GM23248 (cell line): ENCODE measurements around the gene PPP1R3E. TPM values are rescaled to one million over a fixed set of nuclear protein-coding genes. Genes with fewer than 3 reads are reported as not detected.
A peak's percentile ranks its signal among the peaks of the same experiment; 100 is the strongest.

Experiments
- DNase-seq: peaks from one replicate; pipeline ENCODE4 v3.0.0-alpha.2; 2015
- H2AFZ ChIP-seq: fragments of 200-600 bp; sonication (generic); 2 replicates; pipeline ENCODE4 v1.6.1; 2016; ENCODE audit warnings: antibody characterized with exemption
- H3F3A ChIP-seq: fragments of 200-600 bp; sonication (generic); 2 replicates; pipeline ENCODE4 v1.6.1; 2016; ENCODE audit warnings: mild to moderate bottlenecking, antibody characterized with exemption, mixed run types; ENCODE audit not compliant: insufficient read depth
- H3K27ac ChIP-seq: fragments of 200-600 bp; sonication (generic); 2 replicates; pipeline ENCODE4 v1.5.1; 2016; ENCODE audit warnings: mild to moderate bottlenecking
- H3K27me3 ChIP-seq: fragments of 200-600 bp; sonication (generic); replicated peaks from 2 replicates; pipeline ENCODE4 v1.6.1; 2016; ENCODE audit warnings: mild to moderate bottlenecking; ENCODE audit not compliant: insufficient read depth
- H3K36me3 ChIP-seq: fragments of 200-600 bp; sonication (generic); 2 replicates; pipeline ENCODE4 v1.6.1; 2016; ENCODE audit warnings: low read depth, mild to moderate bottlenecking
- H3K4me1 ChIP-seq: fragments of 200-600 bp; sonication (generic); 2 replicates; pipeline ENCODE4 v1.6.1; 2016; ENCODE audit warnings: mild to moderate bottlenecking; ENCODE audit not compliant: insufficient read depth
- H3K4me2 ChIP-seq: fragments of 200-600 bp; sonication (generic); one replicate; pipeline ENCODE4 v1.6.1; 2016; ENCODE audit warnings: mild to moderate bottlenecking; ENCODE audit not compliant: unreplicated experiment
- H3K4me3 ChIP-seq: fragments of 200-600 bp; sonication (generic); 2 replicates; pipeline ENCODE4 v1.5.1; 2016; ENCODE audit warnings: mild to moderate bottlenecking
- H3K79me2 ChIP-seq: fragments of 200-600 bp; sonication (generic); 2 replicates; pipeline ENCODE4 v1.6.1; 2016; ENCODE audit warnings: mild to moderate bottlenecking; ENCODE audit not compliant: insufficient read depth
- H3K9ac ChIP-seq: fragments of 200-600 bp; sonication (generic); 2 replicates; pipeline ENCODE4 v1.6.1; 2016; ENCODE audit warnings: mild to moderate bottlenecking
- H3K9me2 ChIP-seq: fragments of 200-600 bp; sonication (generic); 2 replicates; pipeline ENCODE4 v1.6.1; 2016; ENCODE audit warnings: mixed run types, mild to moderate bottlenecking, moderate library complexity; ENCODE audit not compliant: insufficient read depth
- H3K9me3 ChIP-seq: fragments of 200-600 bp; sonication (generic); one replicate; pipeline ENCODE4 v1.6.1; 2017; ENCODE audit warnings: low read depth
- H4K20me1 ChIP-seq: fragments of 200-600 bp; sonication (generic); 2 replicates; pipeline ENCODE4 v1.6.0; 2016; ENCODE audit not compliant: insufficient read depth
- EZH2 ChIP-seq: fragments of 200-600 bp; sonication (generic); IDR thresholded peaks from 2 replicates; pipeline ENCODE4 v1.6.1; 2018; ENCODE audit warnings: antibody characterized with exemption, mild to moderate bottlenecking; ENCODE audit not compliant: insufficient read depth, poor library complexity, severe bottlenecking
- EZH2phosphoT487 ChIP-seq: fragments of 200-600 bp; sonication (generic); IDR thresholded peaks from 2 replicates; pipeline ENCODE4 v1.6.1; 2018; ENCODE audit warnings: antibody characterized with exemption, moderate library complexity, mild to moderate bottlenecking, low read depth; ENCODE audit not compliant: insufficient read depth
- WGBS, 2 experiments: methylation state at CpG; one replicate each; pipeline ENCODE4 v1.1.6; 2015 to 2017; ENCODE audit warnings: low lambda C conversion rate in 2 of 2, low coverage in 1 of 2; ENCODE audit errors: missing lambda C conversion rate in 2 of 2; 5-methylcytosine and 5-hydroxymethylcytosine counted together
- in situ Hi-C: fragments of 300-500 bp; cut with MboI; formaldehyde crosslinking; loops from 2 replicates; pipeline ENCODE4 v1.15.0; 2020
- polyA plus RNA-seq: library from polyadenylated mRNA; unstranded; fragments of >200 nt; fragmentation: Nextera tagmentation; extraction: Ambion mirVana; gene quantifications from 2 replicates; pipeline ENCODE4 v1.2.1, GENCODE V29; 2016
- total RNA-seq: library from RNA; depleted of rRNA; stranded (reverse); fragments of >200 nt; shearing (Covaris generic); gene quantifications from 2 replicates; pipeline ENCODE4 v1.2.3, GENCODE V29; 2014

The PPP1R3E gene
- total and polyA plus RNA-seq, 2 experiments from 2014 or later = 1.4 to 4.1 TPM

DNA sequence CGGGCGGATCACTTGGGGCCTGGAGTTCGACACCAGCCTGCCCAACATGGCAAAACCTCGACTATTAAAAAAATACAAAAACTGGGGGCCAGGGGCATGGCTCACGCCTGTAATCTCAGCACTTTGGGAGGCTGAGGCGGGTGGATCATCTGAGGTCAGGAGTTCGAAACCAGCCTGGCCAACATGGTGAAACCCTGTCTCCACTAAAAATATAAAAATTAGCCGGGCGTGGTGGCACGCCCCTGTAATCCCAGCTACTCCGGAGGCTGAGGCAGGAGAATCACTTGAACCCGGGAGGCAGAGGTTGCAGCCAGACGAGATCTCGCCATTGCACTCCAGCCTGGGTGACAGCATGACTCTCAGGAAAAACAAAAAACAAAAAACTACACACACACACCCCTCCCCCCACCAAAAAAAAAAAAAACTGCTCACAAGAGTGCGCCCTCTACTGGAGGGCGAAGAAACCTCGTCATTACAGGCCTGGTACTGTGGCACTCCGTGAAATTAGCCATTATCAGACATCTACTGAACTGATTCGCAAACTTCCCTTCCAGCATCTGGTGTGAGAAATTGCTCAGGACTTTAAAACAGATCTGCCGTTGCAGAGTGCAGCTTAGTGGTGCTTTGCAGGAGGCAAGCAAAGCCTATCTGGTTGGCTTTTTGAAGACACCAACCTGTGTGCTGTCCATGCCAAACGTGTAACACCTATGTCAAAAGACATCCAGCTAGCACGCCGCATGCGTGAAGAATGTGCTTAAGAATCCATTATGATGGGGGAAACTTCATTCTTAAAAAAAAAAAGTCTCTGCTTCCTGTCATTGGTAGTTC lies 7.7 kb downstream of the PPP1R3E start:
- Histone ChIP-seq H3K4me3 (peak overlapping the region; percentile 38; the same call in 1 of the 2 replicates), H3K9me2 (no peaks in the 10 kb centered on the region), H4K20me1 (no peaks in the 10 kb centered on the region), H3K79me2 (no peaks in the 10 kb centered on the region), H3K4me2 (peak overlapping the region; percentile 60), H3K36me3 (no peaks in the 10 kb centered on the region), H3K27me3 (no peaks in the 10 kb centered on the region), H3K9ac (peak overlapping the region; percentile 43; the same call in 1 of the 2 replicates), H2AFZ (peak overlapping the region; percentile 66), H3F3A (peaks cover 26% of the 10 kb centered on the region), H3K4me1 (peaks cover 26% of the 10 kb centered on the region), H3K9me3 (no peaks in the 10 kb centered on the region), H3K27ac (no peak overlapping the region)
- WGBS, 2 experiments = 25 to 29% methylated on average over 24 of the region's 24 CpGs
- peak; percentile 82 for DNase-seq
- in situ Hi-C loops = no loop called here
- TF ChIP-seq EZH2phosphoT487 (no peak), EZH2 (no peak)

DNA sequence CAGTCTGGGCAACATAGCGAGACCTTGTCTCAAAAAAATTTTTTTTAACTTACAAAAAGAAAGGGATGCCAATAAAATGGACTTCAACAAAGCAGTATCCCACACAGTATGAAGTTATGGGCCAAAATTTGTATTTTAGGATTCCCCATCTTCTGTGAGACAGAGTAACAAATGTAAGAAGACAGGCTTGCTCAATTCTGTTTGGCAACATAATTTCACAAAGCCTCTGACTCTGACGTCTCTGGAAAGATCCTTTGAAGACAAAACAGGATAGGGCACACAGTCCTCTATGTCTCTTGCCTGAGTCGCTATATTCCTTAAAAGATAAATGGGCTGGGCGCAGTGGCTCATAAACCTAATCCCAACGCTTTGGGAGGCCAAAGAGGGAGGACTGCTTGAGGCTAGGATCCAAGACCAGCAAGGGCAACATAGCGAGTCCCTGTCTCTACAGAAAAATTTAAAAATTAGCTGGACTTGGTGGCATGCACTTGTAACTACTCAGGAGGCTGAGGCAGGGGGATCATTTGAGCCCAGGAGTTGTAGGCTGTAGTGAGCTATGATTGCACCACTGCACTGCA lies 15.7 kb downstream of the PPP1R3E start:
- Histone ChIP-seq H3K4me2 (peak overlapping the region; percentile 87), H3K9ac (peak overlapping the region; percentile 79), H3K9me2 (no peaks in the 10 kb centered on the region), H2AFZ (peak overlapping the region; percentile 95), H4K20me1 (no peaks in the 10 kb centered on the region), H3K9me3 (no peaks in the 10 kb centered on the region), H3K4me3 (peak overlapping the region; percentile 88), H3K4me1 (peaks cover 15% of the 10 kb centered on the region), H3K27me3 (no peaks in the 10 kb centered on the region), H3K27ac (peak overlapping the region; percentile 84), H3K36me3 (no peaks in the 10 kb centered on the region), H3F3A (peaks cover 7% of the 10 kb centered on the region), H3K79me2 (peaks cover 23% of the 10 kb centered on the region)
- TF ChIP-seq EZH2 (no peak), EZH2phosphoT487 (no peak)
- DNase-seq = peak; percentile 41
- WGBS, 2 experiments = 74% methylated on average over 6 of the region's 6 CpGs
- in situ Hi-C loops = no loop called here

DNA sequence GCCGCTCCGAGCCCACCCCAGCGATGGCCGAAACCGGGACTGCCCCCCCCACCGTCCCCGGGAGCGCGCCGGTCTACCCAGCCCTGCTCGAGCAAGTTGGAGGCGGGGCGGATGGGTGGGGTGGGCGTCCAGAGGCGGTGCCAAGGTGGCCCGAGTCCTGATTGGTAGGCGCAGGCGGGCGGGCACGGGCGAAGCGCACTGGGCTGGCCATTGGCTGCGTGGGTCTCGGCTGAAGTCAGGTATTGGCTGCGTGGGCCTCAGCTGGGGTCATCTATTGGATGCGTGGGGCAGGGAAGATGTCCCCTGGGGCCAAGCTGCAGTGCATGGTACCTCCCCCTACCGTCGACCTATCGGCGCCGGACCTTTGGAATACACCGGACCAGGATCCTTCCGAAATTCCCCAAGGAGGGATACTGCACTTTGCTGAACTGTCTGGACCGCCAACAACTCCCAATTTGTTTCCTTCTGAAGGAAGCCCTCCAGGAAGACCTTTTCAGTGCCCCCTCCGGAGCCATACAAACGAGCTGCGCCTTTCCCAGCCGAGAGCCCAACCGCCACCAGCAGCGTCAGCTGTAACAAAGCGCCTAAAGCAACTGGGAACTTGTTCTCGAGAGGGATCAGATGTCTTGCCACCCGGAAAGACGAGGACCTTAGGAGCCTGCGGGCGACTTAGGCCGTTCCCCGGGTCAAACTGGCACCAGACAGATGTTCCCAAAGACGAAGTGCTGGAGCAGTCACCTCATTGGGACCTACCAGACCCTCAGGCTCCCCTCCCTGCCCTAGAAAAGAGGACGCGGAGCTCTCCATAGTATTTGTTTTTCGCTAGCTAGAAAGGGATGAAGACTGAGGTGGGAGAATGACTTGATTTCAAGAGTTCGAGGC lies 16.4 kb downstream of the PPP1R3E start, which contains the start of gene HOMEZ:
HOMEZ (minus strand) TSS at position 113 of the 882 bp plus-strand sequence. CDS start 180 bp downstream, outside the sequence.
- 3% methylated on average over 34 to 51 of the region's 53 CpGs for WGBS, 2 experiments
- Histone ChIP-seq H3K9me2 (no peaks in the 10 kb centered on the region), H3K79me2 (peaks cover 24% of the 10 kb centered on the region), H4K20me1 (no peaks in the 10 kb centered on the region), H3K36me3 (no peaks in the 10 kb centered on the region), H3K4me3 (peak within 1 kb of the TSS; percentile 88), H3F3A (peaks cover 7% of the 10 kb centered on the region), H3K4me2 (peak within 1 kb of the TSS; percentile 92), H3K4me1 (peaks cover 15% of the 10 kb centered on the region), H3K27me3 (no peaks in the 10 kb centered on the region), H2AFZ (peak within 1 kb of the TSS; percentile 95), H3K27ac (peak within 1 kb of the TSS; percentile 84), H3K9me3 (no peaks in the 10 kb centered on the region), H3K9ac (peak within 1 kb of the TSS; percentile 89)
- in situ Hi-C loops = no loop called here
- peak; percentile 100 for DNase-seq
- TF ChIP-seq EZH2 (no peak), EZH2phosphoT487 (no peak)

DNA sequence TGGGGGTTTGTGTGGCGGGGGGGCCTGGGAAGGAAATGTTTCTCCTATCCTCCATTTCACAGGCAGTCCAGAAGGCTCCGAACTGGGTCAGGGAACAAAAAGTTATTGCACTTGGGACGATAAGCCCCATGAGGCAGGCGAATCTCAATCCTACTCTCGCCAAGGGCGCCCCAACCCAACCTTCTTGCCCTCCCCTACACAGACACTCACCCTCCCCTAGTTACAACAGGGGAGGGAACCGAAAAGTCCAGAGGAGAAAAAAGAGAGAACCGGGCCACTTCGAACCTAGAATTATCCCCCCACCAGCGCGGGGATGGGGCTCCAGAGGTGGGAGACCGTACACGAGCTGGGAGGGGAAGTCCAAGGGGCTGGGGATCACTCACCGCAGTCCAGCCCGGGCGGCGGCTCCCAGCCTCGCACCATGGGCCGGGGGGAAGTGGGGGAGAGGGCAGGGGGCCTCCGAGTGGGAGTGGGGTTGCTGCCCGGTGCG lies 17.1 kb downstream of the PPP1R3E start:
- Histone ChIP-seq H3K36me3 (no peaks in the 10 kb centered on the region), H3K4me3 (peak overlapping the region; percentile 88), H3K27ac (peak overlapping the region; percentile 39), H3K4me2 (peak overlapping the region; percentile 92), H3K27me3 (no peaks in the 10 kb centered on the region), H3F3A (peaks cover 7% of the 10 kb centered on the region), H2AFZ (peak overlapping the region; percentile 95), H3K4me1 (peaks cover 15% of the 10 kb centered on the region), H3K9ac (peak overlapping the region; percentile 89), H4K20me1 (no peaks in the 10 kb centered on the region), H3K9me3 (no peaks in the 10 kb centered on the region), H3K9me2 (no peaks in the 10 kb centered on the region), H3K79me2 (peaks cover 24% of the 10 kb centered on the region)
- in situ Hi-C loops = no loop called here
- DNase-seq = peak; percentile 42
- 0% methylated on average over 9 to 21 of the region's 22 CpGs for WGBS, 2 experiments
- TF ChIP-seq EZH2 (no peak), EZH2phosphoT487 (no peak)
